LNCaP clone FGC (cell line): ENCODE data around the gene TMEM207.

Experiments used
- DNase-seq: peaks from one replicate; pipeline ENCODE4 v3.0.0-alpha.2; 2011; ENCODE audit warnings: low read depth
- H3K4me3 ChIP-seq: 2 replicates; pipeline ENCODE4 v1.5.1; 2011; ENCODE audit warnings: mild to moderate bottlenecking, low read depth, low read length, control low read depth
- CTCF ChIP-seq: IDR thresholded peaks from 2 replicates; pipeline ENCODE4 v1.5.1; 2012; ENCODE audit warnings: mild to moderate bottlenecking; ENCODE audit not compliant: control insufficient read depth, insufficient read depth; ENCODE audit errors: extremely low read depth

Gene TMEM207

GRCh38 chr3:190433626-190434025, 16.1 kb downstream of the TMEM207 start:
- DNase-seq: no peak

DNA sequence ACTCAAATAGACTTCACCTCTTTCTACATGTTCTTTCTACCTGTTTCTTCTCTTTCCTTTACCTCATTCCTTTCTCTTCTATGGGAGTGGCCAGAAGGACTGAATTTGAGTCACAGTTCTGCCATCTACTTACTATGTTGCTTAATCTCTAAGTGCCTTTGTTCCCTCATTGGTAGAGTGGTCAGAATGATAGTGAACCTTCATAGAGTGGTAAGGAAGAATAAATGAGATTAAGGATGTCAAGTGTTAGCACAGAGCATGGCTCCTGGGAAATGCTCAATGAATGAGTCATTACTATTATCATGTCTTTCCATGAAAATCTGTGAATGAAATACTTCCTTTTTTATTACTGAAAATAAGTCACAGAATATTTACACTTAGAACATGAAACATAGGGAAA, 17.5 kb downstream of the TMEM207 start:
- TF ChIP-seq CTCF: no peak
- DNase-seq: no peak
- no peak overlapping the region for H3K4me3 ChIP-seq

More at GRCh38 chr3:190433626-190434025, 16.1 kb downstream of the TMEM207 start:
- no peak overlapping the region for H3K4me3 ChIP-seq
- no peak for TF ChIP-seq CTCF

DNA sequence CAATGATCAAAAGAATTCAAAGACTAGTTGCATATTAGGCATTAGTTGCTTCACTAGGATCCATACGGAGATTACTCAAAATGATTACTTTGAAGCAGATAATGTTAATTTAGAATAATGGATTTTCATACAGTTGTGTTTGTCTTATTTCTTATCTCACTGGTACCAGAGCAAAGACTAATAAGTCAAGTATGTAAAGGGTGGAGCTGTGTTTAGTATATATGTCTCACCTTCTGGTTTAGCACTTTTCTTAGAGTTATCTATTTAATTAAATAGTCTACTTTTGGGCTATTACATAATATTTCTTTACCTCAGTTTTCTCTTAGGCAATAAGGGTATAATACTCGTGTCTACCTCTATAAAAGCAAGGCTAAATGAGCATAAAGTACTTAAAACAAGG, 18.8 kb downstream of the TMEM207 start:
- TF ChIP-seq CTCF: no peak
- no peak overlapping the region for H3K4me3 ChIP-seq
- no peak for DNase-seq

- H3K4me3 ChIP-seq: no peak overlapping the region
- TF ChIP-seq CTCF: no peak
- no peak for DNase-seq
These were observed 20.0 kb downstream of the TMEM207 start for GRCh38 chr3:190429681-190430080.

GRCh38 chr3:190426806-190427507, 22.7 kb downstream of the TMEM207 start:
- TF ChIP-seq CTCF: no peak
- no peak for DNase-seq
- H3K4me3 ChIP-seq: no peak overlapping the region

- no peak for DNase-seq
- no peak overlapping the region for H3K4me3 ChIP-seq
- TF ChIP-seq CTCF: no peak
These were observed 23.9 kb downstream of the TMEM207 start for GRCh38 chr3:190425833-190426232.
